HG03039 (cell line): ENCODE data around the gene ERMARD.
"Not testable (repeated sequence)": the region's sequence is repeated elsewhere in the genome, so short reads cannot be mapped to it uniquely, and the experiment has no call there.

Source experiments
- ATAC-seq: cut with Tn5 transposase; IDR thresholded peaks from one replicate; pipeline ENCODE4 v1.9.1; 2021; ENCODE audit warnings: mild to moderate bottlenecking, moderate library complexity; ENCODE audit not compliant: unreplicated experiment

ERMARD gene

DNA sequence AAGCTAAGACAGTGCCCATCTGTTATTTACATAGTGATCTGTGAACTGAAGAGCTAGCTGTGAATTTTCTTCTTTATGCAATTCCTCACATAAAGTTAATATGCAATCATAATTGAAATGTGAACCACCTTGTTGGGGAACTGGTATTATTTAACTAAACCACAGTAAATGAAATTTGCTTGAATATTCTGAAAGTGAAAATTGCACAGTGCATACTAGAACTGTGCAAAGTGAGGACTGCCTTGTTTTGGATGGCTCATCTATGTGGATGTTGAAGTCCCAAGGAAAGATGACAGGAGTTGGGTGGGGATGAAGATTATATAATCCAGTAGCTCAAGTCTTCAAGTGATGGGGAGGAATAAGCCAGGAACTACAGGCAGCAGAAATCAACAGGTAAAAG lies 21.5 kb upstream of the ERMARD start:
- no peak for ATAC-seq

DNA sequence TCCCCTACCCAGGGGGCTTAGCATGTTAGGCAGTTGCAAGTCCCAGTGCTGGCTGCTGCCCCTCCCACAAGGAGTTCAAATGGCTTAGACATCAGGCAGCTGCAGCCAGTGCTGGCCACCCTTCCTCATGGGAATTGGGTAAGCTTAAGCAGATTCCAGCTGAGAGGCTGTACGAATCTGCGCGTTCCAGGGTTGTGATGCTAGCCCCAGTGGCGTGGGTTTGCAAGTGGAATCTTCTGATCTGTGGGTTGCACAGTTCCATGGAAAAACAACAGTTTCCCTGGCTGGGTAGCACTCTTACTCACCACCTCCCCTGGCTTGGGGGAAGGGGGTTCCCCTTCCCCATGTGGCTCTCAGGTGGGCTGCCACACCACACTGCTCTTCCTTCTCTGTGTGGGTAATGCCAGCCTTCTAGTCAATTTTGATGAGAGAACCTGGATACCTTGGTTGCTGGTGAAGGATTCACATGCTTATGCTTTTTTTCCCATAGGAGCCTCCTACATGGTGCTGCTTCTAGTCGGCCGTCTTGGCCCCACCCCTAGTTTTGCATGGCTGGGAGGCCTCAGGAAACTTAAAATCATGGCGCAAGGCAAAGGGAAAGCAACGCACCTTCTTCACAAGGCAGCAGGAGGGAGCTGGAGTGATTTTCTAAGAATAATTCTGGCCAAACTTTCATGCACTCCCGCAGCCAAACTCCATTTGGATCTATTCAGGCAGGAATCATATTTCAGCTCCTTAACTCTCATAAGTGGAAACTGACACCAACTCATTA lies 13.0 kb upstream of the ERMARD start:
- no peak for ATAC-seq

DNA sequence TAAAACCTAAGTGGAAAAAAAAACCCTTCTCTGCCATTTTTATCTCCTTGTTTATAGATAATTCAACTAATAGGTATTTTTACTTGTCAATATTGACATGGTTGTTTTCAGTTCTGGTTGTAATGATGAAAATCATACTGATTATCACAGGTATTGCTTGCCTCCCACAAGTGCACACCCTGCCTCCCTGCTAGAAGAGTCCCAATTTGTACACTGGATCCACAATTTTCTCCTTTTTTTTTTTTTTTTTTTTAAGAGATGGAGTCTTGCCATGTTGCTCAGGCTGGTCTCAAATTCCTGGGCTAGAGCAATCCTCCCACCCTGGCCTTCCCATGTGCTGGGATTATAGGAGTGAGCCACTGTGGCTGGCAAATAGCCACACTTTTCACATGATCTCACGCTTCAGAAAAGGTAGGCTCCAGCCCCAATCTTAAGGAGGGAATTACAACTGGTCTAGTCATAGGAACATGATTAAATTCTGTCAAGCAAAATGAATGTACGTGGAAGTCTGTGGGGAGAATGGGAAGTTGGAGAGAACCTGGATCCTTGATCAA lies 12.4 kb upstream of the ERMARD start:
- ATAC-seq: no peak

DNA sequence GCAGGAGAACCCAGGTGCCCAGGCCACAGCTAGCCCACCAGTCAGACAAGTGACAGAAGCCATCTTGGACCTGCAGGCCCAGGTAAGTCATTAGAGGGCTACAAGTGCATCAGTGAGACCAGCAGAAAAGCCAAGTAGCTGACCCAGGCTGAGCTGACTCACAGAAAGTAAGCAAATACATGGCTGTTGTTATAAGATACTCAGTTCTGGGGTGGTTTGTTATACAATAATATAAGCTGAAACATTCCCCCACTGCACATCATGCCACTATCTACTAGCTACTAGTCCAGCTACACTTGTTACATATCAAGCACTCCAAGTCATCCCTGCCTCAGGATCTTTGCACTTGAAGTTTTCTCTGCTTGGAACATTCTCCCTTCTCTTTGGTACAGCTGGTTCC lies 10.1 kb upstream of the ERMARD start:
- no peak for ATAC-seq

DNA sequence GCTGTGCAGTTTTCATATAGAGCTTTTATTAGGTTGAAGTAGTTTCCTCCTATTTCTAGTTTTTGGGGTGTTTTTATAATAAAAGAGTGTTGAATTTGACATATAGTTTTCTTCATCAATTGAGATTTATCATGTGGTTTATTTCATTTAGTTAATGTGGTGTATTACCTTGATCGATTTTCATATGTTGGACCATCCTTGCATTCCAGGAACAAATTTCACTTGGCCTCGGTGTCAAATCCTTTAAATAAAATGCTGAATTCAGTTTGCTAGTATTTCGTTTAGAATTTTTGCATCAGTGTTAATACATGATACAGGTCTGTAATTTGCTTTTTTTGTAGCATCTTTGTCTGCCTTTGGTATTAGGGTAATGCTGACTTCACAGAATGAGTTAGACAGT lies 6.0 kb upstream of the ERMARD start:
- ATAC-seq: no peak

DNA sequence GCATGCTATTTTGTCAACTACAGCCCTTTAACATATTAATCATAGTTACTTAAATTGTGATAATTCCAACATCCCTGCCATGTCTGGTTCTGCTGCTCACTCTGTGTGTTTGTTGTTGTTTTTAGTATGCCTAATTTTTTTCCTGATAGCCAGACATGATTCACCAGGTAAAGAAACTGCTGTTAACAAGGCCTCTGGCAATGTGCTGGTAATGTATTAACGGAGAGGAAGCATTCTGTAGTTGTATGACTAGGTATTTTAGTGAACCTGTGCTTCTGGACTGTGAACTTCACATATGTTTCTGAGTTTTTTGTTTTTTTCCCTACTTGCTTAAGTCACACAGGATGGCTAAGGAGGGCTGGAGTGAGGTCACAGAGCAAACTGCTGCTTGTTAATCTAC lies 4.9 kb upstream of the ERMARD start:
- ATAC-seq: no peak

DNA sequence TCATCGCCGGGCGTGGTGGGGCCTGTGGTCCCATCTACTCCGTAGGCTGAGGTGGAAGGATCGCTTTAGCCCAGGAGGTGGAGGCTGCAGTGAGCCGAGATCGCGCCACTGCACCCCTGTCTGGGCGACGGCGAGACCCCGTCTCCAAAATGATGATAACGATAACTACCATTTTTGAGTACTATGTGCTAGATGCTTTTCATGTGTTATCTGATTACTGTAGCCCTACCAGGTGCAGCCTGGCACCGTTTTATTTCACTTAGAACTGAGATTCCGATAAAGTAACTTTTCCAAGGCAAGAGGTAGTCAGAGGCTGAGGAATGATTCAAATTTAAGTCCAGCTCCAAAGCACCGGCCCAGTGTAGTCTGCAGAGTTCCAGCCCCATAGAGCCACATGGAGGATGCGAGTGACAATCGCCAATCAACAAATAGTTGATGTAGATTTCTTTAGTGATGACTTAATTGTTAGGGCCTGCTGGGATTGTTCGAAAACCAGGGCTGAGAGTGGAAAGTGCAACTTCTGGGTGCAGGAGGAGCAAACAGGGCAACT lies 727 bp downstream of the ERMARD start:
- no peak for ATAC-seq

DNA sequence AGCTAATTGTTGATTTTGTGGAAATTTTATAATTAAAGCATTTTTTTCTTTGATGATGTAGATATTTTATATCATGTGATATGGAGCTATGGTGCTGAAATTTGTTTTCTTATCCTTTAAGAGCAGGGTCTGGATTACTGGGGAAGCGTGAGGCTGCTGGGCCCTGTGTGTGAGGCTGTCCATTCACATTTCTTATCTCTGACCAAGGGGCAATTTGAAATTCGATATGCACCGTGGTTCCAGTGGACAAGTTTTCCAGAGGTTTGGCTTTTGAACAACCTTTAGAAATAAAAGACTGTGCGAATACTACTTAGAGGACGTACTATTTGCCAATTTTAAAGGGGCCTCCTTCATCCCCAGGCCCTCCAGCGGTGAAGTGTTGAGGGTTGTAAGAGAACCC lies 3.7 kb downstream of the ERMARD start:
- ATAC-seq: no peak

DNA sequence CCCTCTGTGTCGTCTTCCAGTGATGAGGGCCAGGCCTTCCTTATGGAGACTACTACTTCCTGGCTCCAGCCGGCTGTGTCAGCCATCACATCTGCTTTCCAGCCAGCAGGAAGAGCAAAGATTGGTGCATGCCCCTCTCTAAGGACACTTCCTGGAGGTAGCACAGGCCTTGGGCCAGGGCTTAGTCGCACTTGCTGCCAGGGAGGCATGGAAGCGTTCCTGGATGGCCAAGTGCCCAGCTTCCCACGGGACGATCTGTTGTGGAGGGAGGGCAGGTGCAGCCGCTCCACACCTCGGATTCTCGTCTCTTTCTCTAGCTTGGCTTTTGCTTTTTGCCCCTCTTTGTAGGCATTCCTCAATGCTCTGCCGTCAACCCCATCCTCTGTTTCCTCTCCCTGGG lies 11.9 kb downstream of the ERMARD start:
- ATAC-seq: no peak

DNA sequence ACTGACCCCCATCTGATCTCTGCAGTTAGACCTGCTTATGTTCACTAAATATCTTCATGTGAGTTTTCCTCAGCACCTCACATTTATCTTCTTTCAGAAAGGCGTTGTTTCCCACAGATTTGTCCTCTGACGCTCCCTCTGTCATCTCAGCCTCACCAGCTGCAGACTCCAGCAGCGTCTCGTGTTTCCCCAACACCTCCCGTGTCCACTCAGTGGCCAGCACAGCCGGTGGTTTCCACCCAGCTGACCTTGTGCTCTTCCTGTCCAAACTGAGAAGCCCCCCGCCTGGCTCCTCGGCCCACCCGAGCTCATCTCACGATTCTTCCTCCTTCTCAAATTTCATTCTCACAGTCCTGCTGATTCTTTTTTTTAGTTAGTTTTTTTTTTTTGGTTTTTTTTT lies 12.5 kb downstream of the ERMARD start:
- ATAC-seq: no peak

DNA sequence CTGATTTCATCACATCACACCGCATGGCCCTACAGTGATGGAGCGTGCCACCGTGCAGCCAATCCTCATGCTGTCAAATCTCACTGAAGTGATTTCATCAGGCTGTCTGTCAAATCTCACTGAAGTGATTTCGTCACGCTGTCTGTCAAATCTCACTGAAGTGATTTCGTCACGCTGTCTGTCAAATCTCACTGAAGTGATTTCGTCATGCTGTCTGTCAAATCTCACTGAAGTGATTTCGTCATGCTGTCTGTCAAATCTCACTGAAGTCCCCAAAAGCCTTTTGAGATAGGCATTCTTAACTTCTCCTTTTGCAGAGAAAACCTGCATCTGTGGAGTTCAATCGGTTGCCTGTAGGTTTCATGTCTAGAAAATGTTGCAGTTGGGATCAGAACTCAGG lies 14.4 kb downstream of the ERMARD start:
- not testable (repeated sequence) for ATAC-seq

DNA sequence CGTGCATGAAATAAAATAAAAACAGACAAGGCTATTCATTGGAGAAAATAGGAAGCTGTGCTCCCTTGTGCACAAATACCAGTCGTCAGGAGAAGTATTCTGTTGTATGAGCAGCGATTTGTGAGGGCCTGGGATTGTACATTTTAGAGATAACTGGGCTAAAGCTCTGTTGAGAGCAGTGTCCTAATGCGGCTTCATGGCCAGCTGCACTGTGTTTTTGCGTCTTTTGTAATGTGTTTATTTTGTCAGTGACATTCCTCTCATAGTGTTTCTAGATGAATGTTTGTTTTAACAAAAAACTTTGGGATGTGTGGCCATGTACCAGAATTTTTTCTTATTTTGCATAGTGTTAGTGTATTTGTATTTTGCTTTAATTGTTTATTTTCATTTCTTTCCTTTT lies 14.8 kb downstream of the ERMARD start:
- no peak for ATAC-seq

DNA sequence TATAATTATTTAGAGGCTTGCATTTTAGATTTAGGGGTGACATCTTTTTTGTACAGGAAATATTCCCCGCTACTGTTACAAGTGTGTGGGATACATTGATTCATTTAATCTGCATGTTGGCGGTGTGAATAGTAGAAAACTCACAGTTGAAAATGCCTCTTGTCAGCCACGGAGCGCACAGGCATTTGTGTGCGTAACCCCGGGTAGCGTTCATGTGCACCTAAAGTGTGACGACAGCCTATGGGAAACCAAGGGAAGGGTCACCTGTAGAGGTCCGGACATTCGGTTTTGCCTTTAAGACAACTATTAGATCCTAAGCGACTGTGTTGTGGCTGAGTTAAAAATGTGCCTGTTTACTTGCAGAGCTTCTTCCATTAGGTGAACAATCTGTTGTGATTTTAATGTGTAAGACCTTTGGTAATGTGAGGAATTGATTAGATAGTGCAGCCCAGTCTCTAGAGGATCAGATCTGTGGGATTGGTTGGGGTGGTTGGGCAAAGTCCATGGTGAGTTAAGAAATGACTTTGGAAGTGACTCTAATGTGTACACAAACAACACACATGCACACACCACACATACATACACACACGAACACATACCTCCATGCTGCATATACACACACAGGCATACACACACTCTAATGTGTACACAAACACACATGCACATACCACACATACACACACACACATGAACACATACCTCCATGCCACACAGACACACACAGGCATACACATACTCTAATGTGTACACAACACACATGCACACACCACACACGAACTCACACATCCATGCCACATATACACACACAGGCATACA lies 15.7 kb downstream of the ERMARD start:
- ATAC-seq: no peak

DNA sequence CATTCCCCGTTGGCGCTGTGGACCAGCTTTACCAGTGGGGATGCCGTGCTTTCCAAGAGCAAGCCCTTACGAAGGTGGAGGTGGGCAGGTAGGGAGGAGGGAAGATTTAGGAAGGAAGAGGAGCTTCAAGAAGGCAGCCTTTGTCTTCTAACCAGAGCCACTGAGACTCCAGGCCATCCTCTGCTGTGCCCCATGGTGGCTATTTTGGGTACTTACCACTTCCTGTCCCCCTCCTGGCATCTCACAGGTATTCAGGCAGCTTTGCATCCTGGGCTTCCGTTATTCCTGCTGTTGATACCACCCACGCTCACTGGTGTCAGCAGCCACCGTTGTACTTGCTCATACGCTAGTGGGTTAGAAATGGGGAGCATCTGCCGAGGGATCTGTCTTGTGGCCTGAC lies 22.9 kb downstream of the ERMARD start:
- ATAC-seq: no peak

DNA sequence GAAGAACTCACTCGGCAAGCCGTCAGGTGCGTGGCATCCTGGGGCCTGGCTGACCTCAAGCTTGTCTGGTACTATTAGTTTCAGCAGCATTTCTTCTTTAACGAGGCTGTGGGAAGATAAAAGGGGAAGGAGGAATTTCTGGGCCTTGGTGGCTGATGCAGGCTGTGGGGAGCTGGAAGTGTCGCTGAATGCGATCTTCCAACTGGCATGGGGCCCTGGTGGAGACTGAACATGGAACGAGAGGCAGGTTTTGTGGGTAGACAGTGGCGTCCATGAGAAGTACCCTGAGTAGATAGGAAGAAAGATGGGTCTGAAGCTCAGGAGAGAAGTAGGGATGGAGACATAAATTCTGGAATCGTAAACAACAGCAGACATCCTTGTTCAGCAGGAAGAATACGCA lies 23.9 kb downstream of the ERMARD start:
- ATAC-seq: no peak

DNA sequence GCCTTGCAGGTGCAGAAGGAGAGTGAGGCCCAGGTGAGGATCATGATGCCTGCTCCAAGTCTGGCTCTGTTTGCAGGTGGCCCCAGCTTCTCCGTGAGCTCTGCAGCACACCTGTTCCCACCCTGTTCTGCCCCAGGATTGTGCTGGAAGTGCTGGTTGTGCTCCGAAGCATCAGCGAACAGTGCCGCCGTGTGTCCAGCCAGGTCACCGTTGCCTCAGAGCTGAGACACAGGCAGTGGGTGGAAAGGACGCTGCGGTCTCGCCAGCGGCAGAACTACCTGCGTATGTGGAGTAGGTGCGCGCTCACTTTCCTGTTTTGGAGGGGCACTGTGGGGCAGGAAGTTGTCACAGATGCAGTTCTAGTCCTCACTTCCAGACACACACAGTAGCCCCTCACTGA lies 25.0 kb downstream of the ERMARD start:
- ATAC-seq: no peak

DNA sequence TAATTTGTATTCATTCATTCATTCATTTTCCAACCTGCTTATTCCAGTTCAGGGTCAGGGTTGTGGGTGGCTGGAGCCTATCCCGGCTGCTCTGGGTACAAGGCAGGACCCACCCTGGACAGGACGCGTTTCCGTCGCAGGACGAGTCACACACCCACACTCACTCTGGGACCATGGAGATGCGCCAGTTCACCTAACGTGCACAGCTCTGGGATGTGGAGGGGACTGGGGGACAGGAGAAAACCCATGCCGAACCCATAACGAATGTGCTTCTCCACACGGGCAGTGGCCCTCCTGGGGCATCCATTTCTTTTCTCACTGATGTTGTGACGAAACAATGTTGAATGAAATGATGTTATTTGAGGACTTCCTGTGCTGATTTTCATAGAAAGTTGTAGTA lies 26.5 kb downstream of the ERMARD start:
- no peak for ATAC-seq

DNA sequence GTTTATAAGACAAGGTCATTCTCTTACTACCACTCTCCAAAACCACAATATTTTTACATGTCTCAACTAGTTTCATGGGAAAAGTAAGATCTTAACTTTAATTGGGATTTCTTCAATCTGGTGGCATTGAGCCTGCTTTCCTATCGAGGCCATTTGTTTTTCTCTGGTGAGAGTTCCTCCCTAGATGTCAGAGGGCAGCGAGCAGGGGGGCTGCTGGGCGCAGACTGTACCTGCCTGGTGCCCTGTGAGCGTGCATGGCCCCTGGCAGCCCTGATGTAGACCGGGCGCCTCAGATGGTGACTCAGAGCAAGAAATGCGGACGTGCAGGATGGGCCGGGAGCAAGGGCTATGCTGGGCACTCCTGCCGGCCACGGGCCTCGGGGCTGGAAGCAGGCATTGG lies 27.2 kb downstream of the ERMARD start:
- ATAC-seq: no peak

DNA sequence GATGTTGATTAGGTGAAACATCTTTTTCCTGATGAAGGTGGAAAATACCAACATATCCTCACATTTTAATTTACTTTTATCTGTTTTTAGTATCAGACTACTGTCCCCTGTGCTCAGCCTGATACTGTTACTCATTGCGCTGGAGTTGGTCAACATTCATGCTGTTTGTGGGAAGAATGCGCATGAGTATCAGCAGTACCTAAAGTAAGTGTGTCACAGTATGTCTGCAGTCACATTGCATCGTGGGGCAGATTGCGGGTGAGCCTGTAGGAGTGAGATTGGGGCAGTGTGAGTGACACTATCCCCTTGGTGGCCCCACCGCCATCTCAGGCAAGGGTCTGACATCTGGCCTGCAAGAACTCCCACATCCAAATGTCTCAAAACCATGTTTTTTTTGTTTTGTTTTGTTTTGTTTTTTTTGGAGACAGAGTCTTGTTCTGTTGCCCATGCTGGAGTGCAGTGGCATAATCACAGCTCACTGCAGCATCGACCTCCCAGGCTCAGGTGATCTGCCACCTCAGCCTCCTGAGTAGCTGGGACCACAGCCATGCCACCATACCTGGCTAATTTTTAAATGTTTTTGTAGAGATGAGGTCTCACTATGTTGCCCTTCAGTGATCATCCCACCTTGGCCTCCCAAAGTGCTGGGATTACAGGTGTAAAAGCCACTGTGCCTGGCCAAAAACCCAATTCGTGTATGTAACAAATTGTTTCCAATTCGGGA lies 27.8 kb downstream of the ERMARD start:
- no peak for ATAC-seq

DNA sequence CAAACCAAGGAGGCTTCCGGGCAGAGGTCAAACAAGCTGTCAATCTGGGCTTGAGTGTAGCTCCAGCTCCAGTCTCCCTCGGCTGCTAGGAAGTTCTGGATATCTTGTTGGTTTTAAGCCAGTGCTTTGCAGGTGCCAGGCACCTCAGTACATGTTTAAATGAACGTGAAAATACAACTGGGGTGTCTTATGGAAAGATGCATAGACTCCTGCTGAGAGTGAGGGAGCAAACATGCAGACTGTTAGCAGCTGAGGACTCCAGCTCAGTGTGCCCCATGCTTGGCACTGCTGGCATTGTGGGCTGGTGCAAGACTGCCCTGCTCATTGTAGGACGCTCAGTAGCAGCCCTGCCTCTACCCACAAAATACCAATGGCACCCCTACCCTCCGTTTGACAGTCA lies 28.5 kb downstream of the ERMARD start:
- ATAC-seq: no peak

DNA sequence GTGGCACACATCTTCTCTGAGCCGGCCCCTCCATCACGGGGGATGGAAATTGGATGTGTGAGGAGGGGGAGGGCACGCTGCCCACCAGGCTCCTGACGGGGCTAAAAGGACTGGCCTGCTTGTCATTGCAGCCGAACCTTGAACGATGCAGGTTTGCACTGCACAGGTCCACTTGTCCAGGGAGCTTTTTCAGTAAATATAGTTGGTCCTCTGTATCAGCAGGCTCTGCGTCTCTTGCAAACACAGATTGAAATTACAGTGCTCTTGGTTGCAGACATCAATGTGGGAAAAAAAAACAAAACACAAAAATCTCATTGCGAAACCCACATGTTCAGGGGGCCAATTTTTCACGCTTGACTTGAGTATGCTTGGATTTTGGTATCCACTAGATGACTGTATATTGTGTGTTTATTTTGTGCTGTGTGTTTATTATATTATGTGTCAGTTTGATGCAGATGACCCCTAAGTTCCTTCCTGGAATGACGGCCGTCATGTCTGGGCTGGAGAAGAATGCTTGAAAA lies 29.2 kb downstream of the ERMARD start:
- no peak for ATAC-seq
